ENCODE data around the gene CIRBP. TPM values are rescaled to one million over a fixed set of nuclear protein-coding genes. Genes with fewer than 3 reads are reported as not detected.

The CIRBP gene
- total and polyA plus RNA-seq, 2 of the 13 experiments (the other 11 are each of a cell fraction or from before 2014, with no cell fraction given), result 133 to 140 TPM

DNA sequence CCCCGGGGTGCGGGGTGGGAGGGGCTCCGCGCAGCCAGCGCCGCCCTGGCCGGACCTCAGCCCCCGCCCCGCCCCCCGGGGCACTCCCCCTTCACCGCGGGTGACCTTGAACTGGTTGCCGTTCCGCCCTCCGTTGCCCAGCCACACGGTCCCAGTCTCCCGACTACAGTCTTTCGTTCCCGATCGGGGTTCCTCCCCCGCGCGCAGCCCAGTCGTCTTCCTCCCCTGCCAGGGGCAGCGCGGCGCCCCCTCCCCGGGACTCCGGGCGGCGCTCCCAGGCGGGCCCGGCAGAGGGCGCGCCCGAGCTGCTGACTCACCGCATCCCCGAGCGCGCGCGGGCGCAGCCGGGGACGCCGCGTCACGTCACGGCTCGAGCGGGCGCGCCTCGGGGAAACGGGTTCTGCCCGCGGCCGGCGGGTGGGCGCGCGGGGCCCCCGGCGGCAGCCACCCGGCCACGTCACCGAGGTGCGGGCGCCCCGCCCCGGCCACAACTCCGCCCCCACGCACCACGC, 20.3 kb upstream of the CIRBP start (continued):
- TF ChIP-seq, protein P1, sequence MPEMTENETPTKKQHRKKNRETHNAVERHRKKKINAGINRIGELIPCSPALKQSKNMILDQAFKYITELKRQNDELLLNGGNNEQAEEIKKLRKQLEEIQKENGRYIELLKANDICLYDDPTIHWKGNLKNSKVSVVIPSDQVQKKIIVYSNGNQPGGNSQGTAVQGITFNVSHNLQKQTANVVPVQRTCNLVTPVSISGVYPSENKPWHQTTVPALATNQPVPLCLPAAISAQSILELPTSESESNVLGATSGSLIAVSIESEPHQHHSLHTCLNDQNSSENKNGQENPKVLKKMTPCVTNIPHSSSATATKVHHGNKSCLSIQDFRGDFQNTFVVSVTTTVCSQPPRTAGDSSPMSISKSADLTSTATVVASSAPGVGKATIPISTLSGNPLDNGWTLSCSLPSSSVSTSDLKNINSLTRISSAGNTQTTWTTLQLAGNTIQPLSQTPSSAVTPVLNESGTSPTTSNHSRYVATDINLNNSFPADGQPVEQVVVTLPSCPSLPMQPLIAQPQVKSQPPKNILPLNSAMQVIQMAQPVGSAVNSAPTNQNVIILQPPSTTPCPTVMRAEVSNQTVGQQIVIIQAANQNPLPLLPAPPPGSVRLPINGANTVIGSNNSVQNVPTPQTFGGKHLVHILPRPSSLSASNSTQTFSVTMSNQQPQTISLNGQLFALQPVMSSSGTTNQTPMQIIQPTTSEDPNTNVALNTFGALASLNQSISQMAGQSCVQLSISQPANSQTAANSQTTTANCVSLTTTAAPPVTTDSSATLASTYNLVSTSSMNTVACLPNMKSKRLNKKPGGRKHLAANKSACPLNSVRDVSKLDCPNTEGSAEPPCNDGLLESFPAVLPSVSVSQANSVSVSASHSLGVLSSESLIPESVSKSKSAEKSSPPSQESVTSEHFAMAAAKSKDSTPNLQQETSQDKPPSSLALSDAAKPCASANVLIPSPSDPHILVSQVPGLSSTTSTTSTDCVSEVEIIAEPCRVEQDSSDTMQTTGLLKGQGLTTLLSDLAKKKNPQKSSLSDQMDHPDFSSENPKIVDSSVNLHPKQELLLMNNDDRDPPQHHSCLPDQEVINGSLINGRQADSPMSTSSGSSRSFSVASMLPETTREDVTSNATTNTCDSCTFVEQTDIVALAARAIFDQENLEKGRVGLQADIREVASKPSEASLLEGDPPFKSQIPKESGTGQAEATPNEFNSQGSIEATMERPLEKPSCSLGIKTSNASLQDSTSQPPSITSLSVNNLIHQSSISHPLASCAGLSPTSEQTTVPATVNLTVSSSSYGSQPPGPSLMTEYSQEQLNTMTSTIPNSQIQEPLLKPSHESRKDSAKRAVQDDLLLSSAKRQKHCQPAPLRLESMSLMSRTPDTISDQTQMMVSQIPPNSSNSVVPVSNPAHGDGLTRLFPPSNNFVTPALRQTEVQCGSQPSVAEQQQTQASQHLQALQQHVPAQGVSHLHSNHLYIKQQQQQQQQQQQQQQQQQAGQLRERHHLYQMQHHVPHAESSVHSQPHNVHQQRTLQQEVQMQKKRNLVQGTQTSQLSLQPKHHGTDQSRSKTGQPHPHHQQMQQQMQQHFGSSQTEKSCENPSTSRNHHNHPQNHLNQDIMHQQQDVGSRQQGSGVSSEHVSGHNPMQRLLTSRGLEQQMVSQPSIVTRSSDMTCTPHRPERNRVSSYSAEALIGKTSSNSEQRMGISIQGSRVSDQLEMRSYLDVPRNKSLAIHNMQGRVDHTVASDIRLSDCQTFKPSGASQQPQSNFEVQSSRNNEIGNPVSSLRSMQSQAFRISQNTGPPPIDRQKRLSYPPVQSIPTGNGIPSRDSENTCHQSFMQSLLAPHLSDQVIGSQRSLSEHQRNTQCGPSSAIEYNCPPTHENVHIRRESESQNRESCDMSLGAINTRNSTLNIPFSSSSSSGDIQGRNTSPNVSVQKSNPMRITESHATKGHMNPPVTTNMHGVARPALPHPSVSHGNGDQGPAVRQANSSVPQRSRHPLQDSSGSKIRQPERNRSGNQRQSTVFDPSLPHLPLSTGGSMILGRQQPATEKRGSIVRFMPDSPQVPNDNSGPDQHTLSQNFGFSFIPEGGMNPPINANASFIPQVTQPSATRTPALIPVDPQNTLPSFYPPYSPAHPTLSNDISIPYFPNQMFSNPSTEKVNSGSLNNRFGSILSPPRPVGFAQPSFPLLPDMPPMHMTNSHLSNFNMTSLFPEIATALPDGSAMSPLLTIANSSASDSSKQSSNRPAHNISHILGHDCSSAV (CRISPR knock-in tag; IDR thresholded peaks at IDR 0.05; ENCODE audit: borderline replicate concordance), result no peak
- TF ChIP-seq AGO2 (optimal IDR thresholded peaks at IDR 0.05; ENCODE audit: low read depth, low read length) (peak; percentile 93), NFRKB (IDR thresholded peaks at IDR 0.05) (no peak), ZNF563 (CRISPR knock-in tag; IDR thresholded peaks at IDR 0.05) (no peak), ZNF414 (CRISPR knock-in tag; IDR thresholded peaks at IDR 0.05) (peak; percentile 38; the same call in 1 of the 2 replicates), ZNF12 (CRISPR knock-in tag; IDR thresholded peaks at IDR 0.05) (no peak), POGZ (CRISPR knock-in tag; IDR thresholded peaks at IDR 0.05) (no peak; the same call in 1 of the 2 replicates), GABPA (IDR thresholded peaks at IDR 0.05; ENCODE audit: low read depth, low read length) (no peak), GABPA (CRISPR knock-in tag; IDR thresholded peaks at IDR 0.05; ENCODE audit: low read depth) (0 out of 2 replicates have a peak, but pooled peaks have one; percentile 0), ZBTB1 (CRISPR knock-in tag; IDR thresholded peaks at IDR 0.05; ENCODE audit: borderline replicate concordance) (no peak), POLR2AphosphoS5 (IDR thresholded peaks at IDR 0.05; ENCODE audit: low read depth, low read length) (no peak), ZNF235 (CRISPR knock-in tag; IDR thresholded peaks at IDR 0.05; ENCODE audit: borderline replicate concordance) (no peak), RBAK (CRISPR knock-in tag; IDR thresholded peaks at IDR 0.05) (no peak), AGO1 (IDR thresholded peaks at IDR 0.05; ENCODE audit: low read depth, low read length, poor library complexity, severe bottlenecking) (peak; percentile 85), ZNF564 (CRISPR knock-in tag; IDR thresholded peaks at IDR 0.05) (peak; percentile 18; the same call in 1 of the 2 replicates), PHF8 (CRISPR knock-in tag; IDR thresholded peaks at IDR 0.05) (peak; percentile 11; the same call in 1 of the 2 replicates), POLR2G (IDR thresholded peaks at IDR 0.05; ENCODE audit: low read depth, low read length) (no peak), RNF2 (conservative IDR thresholded peaks at IDR 0.05; ENCODE audit: low read depth) (no peak), POLR2AphosphoS2 (IDR thresholded peaks at IDR 0.05; ENCODE audit: low read depth, low read length) (0 out of 2 replicates have a peak, but pooled peaks have one; percentile 71), E2F5 (CRISPR knock-in tag; conservative IDR thresholded peaks at IDR 0.05) (no peak; the same call in 1 of the 2 replicates), SKI (IDR thresholded peaks at IDR 0.05; ENCODE audit: partially characterized antibody) (peak; percentile 60), MAFK (conservative IDR thresholded peaks at IDR 0.05 in 1 of 2, IDR thresholded peaks at IDR 0.05 in 1 of 2; ENCODE audit: low read length in 2 of 2) (no peak), ZBTB7A (CRISPR knock-in tag; IDR thresholded peaks at IDR 0.05) (0 out of 2 replicates have a peak, but pooled peaks have one; percentile 6)

All from HepG2 (cell line).